COR-L47 (cell line): ENCODE data around the gene NR2F2.
A peak's percentile ranks its signal among the peaks of the same experiment; 100 is the strongest.

Experiments
- DNase-seq: peaks from one replicate; lab custom pipeline; 2025; lab: John Stamatoyannopoulos, UW

Gene NR2F2

DNA sequence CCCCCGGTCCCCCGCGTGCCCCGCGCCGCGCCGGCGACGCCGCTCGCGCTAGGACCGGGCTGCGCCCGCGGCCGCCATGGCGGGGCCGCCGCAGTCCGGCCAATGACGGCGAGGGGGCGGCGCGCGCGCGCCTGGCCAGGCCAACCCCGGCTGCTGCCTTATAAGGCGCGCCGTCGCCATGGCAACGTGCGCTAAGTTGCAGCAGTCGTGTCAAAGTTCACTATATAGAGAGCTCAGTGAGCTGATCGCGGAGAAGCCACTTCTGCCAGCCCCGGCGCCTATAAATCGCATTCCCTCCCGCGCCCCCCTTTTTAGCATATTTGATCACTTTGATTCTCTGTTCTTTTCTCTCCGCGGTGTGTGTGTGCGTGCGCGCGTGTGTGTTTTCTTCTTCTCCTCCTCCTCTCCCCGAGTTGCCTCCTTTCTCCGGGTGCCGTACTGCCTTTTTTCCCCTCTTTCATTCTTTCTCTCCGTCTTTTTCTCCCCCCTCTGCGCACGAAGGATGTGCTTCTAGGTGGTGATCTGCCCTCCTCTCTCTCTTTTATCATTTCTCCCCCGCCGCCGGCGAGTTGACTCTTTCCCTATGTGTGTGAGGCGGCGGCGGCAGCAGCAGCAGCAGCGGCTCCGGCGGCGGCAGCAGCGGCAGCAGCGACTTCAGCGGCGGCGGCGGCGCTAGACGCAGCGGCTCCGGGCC is at the start of gene NR2F2:
TSS of gene NR2F2 (plus strand) at position 251 of the 694 bp plus-strand sequence. CDS start 1,406 bp downstream, outside the sequence.
- DNase-seq: peak; percentile 97

DNA sequence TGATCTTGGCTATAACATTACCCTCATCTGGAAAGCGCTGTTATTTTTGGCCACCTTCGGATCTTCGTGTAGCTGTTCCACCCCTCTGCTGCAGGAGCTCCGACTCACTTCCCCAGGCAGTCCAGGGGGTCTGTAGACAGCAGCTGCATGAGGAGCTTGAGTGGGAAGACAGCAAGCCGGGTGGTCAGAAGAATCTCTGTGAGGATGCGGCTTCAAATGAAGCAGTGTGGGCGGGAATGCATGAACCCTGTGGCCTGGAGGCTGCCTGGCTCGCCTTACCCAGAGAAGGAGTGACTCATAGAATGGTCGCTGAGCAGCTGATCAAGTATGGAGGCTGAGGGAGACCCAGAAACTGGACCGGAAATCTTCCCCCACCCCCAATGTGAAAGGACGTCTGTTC is 45.2 kb upstream of the NR2F2 start:
- no peak for DNase-seq

DNA sequence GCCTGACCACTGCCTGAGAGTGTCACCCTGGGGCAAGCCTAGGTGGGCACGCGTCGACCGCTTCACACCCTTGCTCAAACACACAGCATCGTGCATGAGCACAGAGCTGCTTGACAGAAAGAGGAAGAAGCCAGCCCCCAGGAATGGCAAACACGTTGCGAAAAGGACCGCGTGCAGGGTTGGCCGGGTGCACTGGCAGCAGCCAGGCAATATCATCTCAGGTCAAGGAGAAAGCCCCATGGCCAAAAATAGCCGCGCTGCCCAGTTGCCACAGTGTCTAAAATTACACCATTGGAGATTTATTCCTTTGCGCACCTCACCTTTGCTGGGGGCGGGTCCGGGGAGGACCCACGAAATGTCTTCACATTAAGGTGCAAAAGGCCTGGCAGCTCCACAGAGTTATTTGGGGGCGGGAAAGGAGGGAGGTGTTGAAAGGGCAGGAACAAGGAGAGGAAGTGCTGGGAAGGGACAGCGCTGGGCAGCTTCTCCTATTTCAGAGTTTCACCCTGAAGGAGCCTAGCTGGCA is 44.7 kb upstream of the NR2F2 start:
- no peak for DNase-seq

DNA sequence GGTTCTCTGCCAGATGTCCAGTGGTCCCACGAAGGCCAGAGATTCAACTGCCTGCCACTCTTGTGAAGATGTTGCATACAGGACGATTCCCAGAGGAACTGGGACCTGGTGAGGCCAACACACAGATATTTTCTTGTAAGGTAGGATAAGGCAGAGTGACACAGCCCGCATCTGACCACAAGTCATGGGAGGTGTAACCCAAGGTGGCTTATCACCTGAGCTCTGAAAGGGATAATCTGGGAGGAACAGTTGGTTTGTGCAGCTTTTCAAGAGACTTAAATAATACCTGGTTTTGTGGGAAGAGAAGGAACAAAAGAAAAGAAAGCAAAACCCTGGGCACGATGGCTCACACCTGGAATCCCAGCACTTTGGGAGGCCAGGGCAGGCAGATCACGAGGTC is 39.8 kb upstream of the NR2F2 start:
- no peak for DNase-seq

DNA sequence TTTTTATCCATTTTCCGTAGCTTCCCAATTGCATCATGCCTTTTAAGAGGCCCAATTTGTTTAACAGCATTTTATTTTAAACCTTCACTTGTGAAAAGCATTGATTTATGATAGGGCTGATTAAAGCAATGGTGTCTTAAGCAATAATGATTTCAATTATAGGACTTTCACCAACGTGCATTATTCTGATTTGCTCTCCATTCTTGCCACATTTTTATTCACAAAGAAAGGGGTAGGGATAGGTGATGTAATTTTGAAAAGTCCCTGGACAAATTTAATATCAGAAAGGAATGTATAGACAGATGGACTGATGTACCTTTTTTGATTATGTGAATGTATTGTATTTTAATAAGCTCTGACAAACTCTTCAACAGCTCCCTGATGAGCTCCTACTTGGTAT is 37.9 kb upstream of the NR2F2 start:
- DNase-seq: no peak

DNA sequence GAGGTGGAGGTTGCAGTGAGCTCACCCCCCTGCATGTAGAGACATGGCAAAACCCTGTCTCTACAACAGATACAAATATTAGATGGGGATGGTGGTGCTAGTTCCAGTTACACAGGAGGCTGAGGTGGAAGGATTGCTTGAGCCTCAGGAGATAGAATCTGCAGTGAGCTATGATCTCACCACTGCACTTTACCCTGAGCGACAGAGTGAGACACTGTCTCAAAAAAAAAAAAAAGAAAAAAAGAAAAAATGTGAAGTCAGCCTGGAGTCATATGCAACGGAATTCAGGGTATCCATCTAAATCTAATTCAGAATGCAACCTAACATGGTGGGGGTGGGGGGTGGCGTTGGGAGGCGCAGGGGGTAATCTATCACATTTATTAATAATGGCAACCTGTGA is 37.1 kb upstream of the NR2F2 start:
- no peak for DNase-seq

DNA sequence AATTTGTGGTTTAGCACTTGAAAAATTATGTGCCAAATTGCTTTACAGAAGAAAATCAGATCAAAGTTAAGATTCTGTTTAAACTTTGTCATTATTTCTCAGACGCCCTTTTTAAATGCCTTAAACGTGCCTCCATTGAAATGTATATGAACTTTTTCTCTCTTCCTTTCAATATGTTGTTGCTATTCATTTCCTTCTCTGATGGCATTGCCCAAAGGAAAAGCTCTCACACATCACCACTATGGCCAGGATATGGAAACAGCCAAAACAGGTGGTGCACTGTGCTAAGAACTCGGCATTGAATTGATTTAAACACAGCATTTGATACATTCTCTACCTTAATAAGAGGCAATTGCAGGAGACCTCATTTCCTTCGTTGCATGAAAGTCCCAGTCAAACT is 35.7 kb upstream of the NR2F2 start:
- DNase-seq: no peak

DNA sequence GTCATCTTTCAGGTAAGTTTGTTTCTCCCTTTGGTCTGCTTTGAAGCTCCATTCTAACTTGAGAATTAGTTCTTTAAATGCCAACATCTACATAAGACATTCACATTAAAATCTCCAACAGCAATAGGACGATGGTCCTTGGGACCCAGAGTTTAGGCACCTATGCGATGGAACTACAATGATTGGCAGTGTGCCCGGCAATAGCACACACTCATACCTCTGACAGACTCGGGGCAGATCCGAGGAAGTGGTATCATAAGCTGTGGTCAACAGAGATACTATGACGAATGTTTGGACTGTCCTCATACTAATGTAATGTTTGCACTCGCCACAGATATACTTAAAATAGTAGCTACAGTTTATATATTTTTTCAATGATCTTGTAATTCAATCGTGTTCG is 34.2 kb upstream of the NR2F2 start:
- DNase-seq: no peak

DNA sequence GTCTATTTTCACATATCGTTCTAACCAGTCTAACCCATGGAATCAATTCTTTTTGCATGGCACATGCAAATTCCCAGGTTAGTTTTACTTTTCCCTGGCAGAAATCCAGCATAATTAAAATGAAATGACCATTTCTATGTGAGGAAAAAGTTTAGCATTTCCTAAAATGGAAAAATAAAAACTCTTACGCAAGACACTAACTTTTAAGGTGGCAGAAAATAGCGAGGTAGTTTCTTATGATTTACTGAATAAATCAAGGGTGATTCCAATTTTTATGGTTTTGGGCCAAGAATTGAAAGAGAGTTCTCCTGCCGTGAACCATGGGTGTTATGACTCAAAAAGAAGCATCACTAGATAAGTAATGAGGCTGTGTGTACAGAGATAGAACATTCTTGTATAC is 32.7 kb upstream of the NR2F2 start:
- no peak for DNase-seq

DNA sequence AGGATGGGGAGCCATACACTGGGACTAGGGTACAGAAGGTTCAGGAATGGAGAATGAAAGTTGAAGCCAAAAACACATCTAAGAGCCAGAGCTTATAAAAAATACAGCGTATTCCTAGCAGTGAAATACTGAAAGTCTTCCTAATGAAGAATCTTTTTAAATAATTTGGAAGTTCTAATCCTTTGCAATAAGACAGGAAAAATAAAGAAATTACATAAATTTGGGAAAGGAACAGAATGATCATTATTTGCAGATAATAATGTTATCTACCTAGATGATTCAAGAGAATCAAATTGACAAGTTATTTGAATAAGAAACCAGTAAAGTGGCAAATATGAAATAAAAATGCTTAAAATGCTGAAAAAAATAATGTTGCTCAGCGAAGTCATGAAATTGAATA is 32.3 kb upstream of the NR2F2 start:
- no peak for DNase-seq

DNA sequence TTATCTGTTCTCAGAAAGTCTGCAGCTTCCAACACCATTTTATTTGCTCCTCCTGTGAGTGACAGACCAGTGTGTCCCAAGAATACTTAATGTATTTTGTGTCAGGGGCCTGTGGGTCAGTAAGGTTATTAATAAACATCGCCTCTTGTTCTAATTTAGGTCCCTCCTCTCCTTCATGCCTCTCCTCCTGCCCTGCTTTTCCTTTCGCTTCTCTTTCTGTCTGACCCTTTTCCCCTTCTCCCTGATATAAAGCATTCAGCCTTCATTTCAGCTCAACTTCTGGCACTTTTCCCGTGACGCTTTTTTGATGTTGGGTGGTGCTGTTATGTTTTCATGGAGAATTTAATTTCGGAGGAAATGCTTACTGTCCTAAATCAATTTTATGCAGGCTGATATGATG is 29.7 kb upstream of the NR2F2 start:
- no peak for DNase-seq

DNA sequence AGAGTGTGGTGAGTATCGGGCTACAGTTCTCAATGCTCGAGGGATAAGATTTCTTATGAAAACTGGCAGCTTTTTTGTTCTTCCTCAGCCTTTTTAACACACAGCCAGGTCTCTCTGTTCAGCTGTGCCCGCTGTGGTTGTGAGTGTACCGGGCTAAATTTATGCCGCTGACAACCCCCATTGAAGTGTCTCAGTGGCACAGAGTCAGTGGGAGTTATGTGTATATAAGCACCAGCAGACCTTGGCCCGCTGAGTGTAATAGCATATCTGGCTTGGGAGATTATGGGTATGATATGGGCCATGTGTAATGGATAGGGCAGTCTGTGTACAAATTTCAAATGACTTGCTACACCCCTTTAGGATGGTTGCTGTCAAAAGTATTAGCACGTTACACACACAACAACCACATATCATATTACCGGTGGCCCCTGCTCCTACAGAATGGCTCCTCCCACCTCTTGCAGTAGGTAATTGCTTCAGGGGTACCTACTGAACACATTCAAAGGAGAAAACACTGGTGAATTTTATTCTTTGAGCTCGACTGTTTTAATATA is 26.9 kb upstream of the NR2F2 start:
- no peak for DNase-seq

DNA sequence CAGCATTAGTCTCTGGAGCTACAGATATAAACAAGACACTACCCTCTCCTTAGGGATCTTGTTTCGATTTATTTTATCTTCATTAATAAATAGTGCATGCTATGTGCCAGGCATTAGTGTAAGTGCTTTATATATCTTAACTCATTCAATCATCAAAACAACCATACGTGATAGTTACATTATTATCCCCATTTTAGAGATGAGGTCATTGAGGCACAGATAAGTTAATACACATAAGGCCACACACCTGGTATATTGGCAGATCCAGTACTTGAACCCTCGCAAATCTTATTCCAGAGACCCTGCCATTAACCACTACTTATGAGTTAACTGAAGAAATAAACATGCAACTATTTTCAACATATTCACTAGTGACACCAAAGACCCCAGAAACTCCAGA is 25.7 kb upstream of the NR2F2 start:
- DNase-seq: no peak

DNA sequence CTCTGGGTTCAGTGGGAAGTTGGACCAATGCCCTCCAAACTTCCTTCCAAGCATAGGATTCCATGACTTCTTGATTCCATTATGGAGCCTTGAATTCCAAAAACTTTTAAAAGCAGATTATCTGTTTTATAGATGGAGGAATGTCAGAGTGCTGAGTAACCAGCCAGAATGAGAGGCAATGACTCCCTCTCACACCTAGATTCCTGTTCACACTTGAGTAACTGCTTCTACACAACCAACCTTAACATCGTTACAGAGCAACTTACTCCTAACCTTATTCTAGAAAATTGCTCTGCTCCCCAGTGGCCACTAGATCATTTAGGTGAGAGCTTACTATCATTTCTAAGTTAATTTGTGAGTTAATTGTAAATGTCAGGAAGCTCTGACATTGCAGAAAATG is 24.2 kb upstream of the NR2F2 start:
- DNase-seq: no peak

DNA sequence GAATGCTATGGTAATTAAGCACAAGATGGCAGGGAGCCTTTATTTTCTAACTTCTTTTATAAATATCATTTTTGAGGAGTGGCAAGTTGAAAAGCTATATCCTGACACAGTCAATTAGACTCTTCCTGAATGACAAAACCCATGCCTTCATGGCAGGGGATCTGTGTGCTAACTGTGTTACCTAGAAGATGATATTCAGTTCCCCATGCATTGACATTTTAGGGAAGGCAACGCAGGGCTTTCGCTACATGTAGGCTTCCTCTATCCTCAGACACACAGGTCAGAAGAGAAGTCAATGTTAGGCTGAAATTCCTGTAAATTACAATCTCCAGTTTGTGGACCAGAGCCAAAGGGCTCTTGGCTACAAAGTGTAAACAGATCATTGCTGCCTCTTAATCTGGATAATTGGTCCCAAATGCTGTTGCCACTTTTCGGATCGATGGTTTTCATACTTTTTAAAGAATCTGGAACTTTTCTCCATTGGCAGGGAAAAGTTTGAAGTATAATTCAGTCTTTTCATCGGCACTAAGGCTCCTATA is 22.6 kb upstream of the NR2F2 start:
- DNase-seq: no peak

DNA sequence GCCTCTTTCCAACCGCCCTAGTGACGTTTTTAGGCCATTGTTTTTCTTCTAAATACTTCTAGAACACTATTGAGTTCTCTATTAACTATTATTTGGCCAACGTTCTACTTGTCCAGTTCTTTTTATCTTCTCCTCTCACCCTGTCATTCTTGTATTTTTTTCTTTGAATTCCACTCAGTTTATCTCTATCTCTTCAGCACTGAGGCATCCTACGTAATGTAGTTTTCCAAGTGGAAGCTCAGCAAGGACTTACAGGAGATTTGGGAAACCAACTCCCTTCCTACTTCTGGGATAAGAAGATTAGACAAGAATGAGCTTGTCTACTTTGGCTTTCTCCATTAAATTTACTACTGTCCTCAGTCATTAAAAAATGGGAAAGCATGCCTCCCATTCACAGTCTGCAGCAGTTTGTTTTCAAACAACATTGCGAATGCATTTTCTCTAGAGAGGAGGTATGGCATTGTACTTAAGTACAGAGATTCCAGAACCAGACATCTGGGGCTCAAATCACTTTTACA is 21.3 kb upstream of the NR2F2 start:
- DNase-seq: no peak

DNA sequence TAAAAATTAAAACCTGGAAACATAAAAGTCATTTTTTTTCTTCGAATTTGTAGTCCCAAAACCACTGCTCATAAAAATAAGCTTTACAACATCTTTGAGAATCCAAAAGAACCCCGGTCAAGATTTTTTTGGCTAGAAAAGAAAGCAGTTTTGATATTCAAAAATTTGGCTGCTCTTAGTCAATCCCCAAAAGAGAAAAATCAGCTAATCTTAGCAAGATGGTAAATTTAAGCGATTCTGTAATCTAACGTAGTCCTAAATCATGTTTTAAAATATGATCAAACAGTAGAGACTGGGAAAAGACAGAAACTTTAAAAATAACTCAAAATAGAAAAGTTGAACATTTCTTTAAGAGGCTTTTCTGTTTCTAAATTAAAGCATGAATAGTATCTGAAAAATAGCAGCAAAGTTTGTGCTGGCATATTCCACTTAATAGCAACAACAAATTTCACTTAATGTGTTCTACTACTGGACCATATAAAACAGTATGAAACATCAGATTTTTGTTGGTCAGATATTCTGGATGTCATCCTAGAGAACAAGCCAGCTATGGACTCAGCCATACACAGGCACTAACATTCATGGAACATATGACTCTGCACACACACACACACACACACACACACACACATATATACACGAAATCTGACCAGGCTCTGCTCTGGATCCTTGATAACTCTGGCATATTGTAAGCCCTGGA is 19.1 kb upstream of the NR2F2 start:
- DNase-seq: no peak

DNA sequence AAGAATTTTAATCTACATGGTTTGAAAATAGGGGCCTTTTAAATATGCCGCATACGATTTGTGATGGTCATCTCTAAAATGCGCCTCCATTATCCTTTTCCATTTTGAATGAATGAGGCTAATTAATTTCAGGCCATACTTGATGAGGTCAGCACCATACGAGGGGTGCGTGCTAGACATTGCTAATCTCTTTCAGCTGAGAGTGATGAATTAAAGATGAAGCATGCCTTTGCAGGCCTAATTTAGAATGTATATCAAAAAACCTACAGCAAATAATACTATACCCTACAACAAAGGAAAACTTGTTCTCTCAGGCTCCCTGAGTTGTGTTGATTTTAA is 18.6 kb upstream of the NR2F2 start:
- no peak for DNase-seq

DNA sequence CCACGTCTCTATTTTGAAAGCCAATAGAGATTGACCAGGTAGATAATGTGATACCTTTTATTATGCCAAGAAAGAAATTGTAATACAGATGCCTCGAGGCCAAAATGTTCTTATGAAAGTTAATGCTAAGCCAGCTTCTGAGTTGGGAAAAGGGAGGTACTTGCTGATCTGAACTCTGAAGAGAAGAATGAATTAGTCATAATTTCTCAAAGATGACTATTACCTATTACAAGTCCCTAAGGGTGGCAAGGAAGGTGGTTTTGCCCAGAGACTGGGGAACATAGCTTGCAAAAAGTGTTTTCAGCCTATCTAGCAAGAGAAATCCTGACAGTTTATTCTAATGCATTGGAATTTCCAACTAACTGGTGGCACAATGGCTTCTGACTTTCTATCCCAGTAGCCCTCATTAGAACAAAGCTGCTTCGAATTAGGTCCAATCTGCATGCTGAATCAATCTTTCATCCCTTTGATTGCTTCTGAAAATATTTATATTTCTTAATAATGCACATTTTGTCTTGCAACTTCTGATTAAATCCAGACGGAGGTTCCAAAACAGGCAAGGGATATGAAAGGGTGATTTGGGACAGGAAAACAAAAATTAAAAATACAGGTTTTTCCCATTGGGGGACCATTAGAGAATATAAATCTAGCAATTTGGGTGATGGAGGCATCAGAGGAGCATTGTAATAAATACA is 17.7 kb upstream of the NR2F2 start:
- no peak for DNase-seq

DNA sequence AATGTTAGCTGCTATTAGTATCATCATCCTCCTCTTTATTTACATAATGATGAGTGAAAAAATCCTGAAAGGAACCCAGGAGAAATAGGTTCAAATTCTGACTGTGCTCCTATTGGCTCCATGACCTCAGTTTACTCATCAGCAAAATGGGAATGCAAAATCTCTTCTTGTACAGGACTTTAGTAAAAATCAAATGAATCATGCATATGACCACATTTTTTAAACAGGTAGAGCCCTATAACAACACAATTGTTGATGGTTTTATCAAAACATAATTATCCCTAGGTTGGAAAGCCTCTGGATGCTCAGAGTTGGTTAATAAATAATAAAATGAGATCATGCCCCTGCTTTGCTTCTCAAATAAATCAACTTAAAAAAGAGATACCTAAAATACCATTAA is 16.0 kb upstream of the NR2F2 start:
- no peak for DNase-seq

DNA sequence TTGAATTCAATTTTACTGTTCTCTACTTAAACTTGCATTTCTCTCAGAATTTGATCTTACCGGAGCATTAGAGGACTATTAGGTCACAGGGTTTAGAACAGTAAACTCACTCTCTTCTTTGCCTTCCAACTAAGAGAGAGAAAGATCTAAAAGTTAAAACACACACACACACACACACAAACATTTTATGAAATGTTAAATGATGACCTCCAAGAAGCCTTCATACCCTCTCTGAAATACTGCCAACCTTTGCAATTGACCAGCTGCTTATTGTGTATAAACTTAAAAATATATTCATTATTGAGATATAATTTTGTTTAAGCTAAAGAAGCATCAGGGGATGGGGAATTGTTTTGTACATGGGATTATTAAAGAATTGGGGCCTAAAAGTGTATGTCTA is 15.5 kb upstream of the NR2F2 start:
- DNase-seq: no peak

DNA sequence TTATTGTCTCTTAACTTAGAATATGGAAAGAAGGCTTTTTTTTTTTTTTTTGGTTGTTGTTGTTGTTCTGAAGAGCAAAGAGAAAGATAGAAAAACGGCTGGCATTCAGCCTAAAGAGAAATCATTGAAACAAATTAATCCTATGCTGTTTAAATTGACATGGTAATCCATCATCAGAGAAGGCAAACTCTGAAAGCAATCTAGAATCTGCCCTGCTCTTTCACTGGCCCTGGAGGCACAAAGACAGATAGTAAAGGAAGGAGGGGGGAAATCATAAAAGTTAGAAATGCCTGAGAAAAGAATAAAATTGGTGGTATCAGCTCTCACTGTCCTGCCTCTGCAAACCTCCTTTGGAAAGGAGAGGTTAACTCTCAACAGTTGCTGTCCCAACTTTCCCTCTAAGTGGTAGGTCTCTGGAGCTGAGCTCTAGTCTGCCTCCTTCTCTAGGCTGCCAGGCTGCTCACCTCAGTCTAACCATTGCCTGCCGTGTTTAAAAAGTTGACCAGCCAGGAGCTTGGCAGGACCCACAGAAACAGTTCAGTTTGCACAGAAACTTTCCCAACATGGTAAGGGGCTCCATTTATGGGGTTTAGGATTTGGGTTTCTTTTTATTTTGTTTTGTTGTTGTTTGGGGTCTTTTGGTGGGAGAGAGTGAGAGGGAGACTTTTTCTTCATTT is 13.4 kb upstream of the NR2F2 start:
- DNase-seq: no peak
